Measurements from ENCODE around the gene EPHB6.

Gene EPHB6, protein sequence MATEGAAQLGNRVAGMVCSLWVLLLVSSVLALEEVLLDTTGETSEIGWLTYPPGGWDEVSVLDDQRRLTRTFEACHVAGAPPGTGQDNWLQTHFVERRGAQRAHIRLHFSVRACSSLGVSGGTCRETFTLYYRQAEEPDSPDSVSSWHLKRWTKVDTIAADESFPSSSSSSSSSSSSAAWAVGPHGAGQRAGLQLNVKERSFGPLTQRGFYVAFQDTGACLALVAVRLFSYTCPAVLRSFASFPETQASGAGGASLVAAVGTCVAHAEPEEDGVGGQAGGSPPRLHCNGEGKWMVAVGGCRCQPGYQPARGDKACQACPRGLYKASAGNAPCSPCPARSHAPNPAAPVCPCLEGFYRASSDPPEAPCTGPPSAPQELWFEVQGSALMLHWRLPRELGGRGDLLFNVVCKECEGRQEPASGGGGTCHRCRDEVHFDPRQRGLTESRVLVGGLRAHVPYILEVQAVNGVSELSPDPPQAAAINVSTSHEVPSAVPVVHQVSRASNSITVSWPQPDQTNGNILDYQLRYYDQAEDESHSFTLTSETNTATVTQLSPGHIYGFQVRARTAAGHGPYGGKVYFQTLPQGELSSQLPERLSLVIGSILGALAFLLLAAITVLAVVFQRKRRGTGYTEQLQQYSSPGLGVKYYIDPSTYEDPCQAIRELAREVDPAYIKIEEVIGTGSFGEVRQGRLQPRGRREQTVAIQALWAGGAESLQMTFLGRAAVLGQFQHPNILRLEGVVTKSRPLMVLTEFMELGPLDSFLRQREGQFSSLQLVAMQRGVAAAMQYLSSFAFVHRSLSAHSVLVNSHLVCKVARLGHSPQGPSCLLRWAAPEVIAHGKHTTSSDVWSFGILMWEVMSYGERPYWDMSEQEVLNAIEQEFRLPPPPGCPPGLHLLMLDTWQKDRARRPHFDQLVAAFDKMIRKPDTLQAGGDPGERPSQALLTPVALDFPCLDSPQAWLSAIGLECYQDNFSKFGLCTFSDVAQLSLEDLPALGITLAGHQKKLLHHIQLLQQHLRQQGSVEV

DNA sequence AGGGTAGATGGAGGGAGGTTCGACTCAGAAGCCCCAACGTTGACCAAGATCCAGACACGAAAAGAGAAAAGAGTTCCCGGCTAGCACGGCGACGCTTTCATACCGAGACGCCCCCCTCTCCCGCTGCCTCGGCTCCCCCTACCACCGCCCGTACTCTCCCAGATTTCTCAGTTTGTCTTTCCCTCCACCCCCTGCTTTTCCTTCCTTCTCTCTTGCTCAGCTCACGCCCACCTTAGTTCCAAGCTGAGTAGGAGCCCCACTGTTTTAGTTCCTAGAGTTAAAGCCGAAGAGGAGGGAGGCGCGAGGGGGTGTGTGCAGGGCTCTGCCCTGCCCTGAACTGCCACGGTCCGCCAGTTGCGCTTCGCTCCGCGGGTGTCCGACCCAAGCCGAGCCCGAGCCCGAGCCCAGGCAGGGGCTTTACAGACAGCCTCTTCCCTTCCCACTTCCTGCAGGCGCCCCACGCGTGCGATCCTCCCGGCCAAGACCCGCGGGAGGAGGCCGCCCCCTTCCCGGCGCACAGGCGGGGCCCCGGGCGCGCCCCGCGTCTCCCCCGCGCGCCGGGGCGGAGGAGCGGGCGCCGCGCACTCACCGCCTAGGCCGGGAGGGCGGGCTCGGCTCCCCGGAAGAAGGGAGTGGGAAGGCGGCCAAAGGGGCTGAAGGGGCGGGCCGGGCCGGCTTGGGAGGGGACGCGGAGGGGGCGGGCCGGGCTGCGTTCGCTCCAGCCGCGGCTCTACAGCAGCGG lies at the start of gene EPHB6:
Gene EPHB6 (plus strand): TSS at position 705 of the 742 bp plus-strand sequence. CDS start 8,152 bp downstream, outside the sequence.
- DNase-seq (ENCODE audit: low read depth in 2 of 2), result no peak

DNA sequence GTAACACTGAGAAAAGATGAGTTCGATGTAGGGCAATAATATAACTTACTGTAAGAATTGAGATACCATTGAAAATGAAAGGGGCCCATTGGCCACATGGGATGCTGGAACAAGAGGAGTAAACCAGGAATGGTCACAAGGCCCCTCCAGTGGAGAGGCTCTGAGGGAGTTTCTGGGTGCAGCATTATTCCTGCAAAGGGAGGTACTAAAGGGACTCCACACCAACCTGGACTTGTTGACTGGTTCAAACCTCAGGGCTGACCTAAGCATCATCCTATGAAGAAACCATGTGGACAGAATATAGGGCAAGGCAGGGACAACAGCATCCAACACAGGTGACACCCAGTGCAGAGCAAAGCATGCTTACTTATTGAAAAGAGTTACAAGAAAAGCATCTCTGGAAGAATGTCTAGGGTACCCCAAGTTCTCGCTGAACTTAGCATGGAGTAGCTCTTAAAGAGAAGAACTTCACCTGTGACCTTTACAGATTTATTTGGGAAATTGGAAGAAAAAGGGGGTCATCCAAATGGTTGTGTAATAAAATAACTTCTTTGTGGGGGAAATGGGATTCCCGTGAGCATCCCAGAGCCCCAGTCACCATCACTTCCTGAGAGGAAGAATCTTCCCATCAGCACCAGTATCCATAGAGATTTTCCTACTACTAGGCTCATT lies 49.4 kb upstream of the EPHB6 start:
- DNase-seq (ENCODE audit: low read depth in 2 of 2), result no peak

DNA sequence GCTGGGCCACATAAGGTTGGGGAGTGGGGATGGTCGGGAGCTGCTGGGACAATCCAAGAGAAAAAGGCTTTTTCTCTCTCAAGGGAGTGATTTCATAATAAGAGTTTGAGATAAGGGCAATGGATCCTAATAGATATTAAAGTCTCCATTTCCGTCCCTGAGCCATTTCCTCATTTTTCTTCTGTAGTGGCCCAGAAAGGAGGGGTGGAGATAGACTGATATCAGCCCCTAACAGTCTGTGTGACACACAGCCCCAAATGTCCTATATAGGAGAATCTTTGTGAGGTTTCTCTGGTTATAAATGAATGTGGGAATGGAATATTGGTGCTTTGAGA lies 48.9 kb upstream of the EPHB6 start:
- no peak for DNase-seq (ENCODE audit: low read depth in 2 of 2)

DNA sequence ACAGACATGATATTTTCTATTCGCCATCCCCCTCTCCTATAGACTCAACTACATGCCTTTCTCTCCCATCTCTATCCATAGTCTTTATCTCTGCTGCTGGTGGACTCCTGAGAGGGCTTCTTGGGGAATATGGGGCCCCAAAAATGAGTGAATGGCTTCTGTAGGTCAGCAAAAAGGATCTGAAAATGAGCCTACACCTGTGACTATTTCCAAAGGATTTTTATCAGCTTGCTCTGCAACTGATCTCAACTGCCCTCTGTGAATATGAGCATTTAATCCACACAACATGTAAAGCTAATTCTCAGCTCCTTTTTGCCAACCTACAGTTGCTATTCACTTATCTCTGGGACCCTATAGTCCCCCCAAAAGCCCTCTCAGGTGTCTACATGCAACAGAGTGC lies 47.9 kb upstream of the EPHB6 start:
- DNase-seq (ENCODE audit: low read depth in 2 of 2), result no peak

DNA sequence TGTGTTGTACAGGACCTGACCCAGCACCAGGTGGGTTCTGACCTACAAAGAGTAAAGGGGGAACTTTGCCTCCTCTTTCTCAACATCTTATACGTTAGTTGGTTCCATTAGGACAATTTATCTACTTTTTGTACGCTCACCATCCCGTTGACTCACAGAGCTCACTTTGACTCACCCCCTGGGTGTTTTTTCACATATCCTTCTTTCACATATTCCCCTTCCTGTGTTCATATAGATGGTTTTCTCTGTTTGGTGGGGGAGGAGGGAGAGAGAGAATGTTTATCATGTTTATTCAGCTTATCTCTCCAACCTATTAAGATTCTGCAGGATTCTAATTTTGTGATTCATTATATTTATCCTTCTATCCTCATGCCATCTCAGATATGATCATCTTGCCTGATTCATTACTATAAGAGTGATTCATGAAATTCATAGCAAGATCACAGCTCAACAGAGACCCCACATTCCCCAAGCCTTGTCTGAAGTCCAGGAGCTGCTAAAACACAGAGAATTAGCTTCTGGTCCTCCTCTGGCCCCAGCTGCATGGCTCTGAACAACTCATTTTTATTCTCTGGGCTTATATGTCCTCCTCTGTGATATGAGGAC lies 46.9 kb upstream of the EPHB6 start:
- DNase-seq (ENCODE audit: low read depth in 2 of 2), result no peak

DNA sequence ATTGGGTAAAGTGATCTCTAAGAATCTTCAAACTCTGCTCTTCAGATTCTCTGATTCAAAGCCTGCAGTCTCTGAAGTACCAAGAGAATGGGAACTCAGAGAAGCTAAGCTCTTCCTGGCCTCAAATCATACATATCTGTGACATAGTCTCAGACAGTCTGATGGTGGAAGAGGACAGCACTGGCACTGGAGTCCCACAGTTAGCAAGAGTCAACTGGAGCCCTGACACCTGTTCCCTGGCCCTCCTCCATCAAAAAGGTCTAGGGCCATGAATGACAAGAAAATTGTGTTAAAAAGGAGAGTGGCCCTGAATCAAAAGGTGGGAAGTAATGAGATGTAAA lies 46.4 kb upstream of the EPHB6 start:
- DNase-seq (ENCODE audit: low read depth in 2 of 2), result no peak

DNA sequence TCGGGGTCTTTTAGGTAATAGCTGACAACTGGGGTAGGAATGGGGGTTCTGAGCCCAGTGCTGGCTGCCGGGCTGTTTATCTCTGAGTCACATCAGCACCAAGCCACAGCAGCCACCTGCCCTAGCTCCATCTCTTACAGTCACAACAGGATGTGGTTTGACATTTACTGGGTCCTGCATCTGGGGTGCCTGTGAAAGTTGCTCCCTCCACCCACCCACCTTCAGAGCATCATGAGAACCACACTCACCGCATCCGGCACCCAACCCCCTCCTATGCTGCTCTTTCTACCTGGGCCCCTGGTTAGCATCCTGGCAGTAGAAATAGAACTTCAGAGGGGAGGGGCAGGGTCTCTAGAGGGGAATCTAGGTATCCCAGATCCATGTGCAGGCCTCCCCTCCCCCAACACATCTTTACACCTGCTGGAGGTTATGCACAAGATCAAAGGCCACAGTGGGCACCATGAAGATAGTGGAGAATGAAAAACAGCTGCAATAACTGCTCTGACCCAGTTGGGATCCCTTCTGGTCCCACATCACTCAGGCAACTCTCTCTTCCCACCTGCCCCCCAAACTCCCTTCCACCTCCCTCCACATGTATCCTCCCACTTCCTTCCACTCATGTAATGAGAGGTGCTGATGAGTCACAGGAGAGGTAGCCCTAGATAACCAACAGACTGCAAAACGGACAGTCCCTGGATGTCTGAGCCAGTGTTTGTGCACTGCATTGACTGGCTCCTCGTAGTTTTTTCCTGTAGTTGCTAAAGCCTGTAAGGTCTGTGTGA lies 45.9 kb upstream of the EPHB6 start:
- DNase-seq (ENCODE audit: low read depth in 2 of 2), result peak; percentile 84 to 91

DNA sequence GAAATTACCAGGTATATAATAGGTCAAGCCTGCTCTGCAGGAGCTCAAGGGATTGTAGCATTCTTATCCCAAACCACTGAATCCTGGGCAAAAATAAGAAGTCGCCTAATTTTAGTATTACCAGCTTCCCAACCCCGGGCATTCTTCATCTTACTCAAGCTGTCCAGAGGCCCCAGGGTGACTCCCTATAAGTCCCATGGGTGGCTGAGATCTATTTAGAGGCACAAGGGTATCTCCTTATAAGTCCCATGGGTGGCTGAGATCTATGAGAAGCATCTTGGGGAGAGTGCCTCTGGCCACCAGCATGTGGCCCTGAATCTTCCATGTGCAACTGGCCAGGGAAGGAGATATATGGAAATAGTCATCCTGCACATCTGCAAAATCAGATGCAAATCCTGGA lies 45.2 kb upstream of the EPHB6 start:
- DNase-seq (ENCODE audit: low read depth in 2 of 2), result no peak

DNA sequence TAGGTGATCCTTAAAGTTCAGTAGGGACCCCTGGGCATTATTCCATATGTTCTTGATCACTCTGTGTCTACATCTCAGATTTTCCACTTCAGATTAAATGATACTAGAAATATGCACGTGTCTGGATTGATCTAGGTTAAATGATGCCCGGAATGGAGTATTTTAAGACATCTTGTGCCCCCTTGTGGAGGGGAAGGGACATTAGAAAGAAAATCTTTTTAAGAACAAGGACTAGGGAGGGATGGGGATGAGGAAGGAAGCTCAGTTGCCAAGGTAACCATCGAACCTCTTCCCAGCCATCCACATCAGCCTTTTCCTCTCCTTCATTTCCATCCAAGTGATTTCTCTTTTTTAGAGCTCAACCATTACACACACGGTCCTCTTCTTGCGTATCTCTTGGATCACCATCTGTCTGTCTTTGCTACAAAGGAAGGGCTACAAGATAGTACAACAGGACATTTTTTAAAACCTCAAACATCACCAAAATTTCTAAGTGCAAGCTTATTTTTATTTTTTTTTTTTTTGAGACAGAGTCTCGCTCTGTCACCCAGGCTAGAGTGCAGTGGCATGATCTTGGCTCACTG lies 43.6 kb upstream of the EPHB6 start:
- DNase-seq (ENCODE audit: low read depth in 2 of 2), result no peak

DNA sequence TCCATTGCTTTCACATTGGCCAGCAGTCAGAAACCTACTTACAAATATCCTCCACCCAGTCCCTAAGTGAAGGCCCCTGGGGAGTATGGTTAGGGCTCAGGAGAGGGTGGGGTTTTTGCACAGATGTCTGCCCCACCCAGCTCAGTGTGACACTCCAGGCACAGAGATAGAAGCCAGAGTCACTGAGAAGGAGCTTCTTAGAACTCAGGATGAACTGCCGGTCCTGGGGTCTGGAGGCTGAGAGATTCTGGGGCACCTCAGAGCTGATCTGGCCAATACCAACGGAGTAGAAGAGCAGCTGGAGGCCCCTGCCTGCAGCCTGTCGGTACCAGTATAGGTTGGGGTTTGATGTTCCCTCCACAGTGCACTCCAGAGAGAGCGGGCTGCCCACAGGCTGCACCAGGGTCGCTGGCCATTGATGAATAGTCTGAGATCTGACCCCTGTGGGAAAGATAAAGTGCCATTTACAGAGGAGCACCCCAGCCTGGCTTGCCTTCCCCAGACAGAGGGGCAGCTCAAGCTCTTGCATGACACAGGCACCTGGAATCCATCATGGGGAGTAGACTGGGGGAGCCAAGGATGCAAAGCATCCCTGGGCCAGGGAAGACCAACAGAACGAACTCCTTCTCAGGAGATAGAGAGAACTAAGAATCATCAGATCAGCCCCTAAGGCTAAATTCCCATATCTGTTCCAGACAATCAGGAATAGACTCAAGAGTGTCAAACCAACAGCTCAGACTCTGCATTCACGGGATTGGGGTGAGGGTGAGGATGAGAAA lies 42.2 kb upstream of the EPHB6 start:
- no peak for DNase-seq (ENCODE audit: low read depth in 2 of 2)

DNA sequence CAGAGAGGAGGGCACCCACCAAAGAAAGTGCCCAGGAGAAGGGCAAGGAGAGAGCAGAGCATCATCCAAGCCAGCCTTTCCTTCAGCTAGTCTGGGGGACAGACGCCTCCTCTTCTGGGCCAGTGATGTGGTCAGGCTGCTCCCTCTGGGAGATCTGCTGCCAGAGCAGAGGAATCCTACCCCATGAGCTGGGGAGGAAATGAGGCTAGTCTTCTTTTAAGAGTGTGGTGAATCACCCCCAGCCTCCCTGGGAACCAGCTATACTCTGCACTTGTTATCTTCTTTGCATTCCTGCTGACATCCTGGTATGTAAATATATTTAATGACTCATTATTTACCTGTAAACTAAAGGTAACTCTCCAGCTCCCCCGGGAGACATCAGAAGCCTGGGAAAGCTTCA lies 41.6 kb upstream of the EPHB6 start:
- DNase-seq (ENCODE audit: low read depth in 2 of 2), result no peak

DNA sequence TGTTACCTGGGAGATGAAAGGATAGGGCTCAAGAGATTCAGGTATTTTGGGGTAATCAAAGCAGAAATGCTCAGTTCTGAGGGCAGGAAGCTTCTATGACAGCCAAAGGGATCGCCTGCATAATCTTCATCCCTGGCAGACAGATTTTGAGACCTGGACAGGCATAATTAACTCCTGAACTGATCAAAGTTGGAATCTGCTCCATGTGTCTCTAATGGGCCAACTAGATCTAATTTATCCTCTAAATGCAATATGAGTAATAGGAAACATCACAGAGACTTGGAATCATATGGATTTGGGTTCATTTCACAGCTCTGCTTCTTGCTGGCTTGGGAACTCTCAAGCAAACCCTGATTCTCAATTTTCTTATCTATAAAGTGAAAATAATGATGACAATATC lies 41.2 kb upstream of the EPHB6 start:
- no peak for DNase-seq (ENCODE audit: low read depth in 2 of 2)

DNA sequence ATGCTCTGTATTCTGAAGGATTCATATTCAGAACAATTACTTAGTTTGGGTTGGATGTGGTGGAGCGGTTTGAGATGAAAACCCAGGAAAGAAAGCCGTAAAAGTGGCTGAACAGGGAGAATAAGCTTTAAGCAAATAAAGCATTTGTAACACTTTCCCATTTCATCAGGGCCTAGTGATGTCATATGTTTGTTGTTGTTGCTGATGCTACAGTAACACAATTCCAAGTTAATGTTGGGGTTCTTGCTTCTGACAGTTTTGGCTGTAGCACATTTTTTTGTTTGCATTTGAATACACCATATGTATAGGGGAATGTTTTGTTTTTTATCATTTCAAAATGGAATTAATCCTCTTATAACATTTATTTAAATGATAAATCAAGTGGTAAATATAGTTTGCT lies 40.4 kb upstream of the EPHB6 start:
- no peak for DNase-seq (ENCODE audit: low read depth in 2 of 2)

DNA sequence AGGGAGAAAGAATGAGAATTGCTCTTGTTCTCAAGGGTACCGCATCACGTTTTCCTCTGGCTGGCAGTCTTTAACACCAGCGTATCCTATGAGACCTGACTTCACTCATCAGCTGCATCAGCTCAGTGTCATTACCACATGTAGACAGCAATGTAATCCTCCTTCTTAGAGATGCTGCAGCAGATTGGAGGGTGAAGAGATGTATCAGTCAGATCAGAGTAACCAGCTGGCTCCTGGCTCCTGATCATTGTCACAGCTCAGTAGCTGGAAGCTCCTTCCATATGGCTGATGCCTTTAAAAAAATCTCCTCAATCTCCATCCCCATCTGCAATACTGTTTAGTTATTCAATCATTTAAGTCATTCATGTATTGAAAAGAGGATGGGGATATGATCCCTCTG lies 39.7 kb upstream of the EPHB6 start:
- DNase-seq (ENCODE audit: low read depth in 2 of 2), result no peak

DNA sequence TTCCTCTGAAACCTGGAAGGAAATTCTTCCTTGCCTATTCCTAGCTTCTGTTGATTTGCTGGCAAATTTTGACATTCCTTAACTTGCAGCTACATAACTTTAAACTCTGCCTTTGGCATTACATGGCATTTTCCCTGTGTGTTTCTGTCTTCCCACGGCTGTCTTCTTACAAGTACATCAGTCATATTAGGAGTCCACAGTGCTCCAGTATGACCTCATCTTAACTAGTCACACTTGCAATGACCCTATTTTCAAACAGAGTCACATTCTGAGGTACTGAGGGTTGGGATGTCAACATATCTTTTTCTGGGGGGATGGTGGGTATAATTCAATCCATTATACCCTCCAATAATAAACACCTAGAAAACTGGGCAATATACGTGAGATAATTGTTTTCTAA lies 37.4 kb upstream of the EPHB6 start:
- DNase-seq (ENCODE audit: low read depth in 2 of 2), result no peak

DNA sequence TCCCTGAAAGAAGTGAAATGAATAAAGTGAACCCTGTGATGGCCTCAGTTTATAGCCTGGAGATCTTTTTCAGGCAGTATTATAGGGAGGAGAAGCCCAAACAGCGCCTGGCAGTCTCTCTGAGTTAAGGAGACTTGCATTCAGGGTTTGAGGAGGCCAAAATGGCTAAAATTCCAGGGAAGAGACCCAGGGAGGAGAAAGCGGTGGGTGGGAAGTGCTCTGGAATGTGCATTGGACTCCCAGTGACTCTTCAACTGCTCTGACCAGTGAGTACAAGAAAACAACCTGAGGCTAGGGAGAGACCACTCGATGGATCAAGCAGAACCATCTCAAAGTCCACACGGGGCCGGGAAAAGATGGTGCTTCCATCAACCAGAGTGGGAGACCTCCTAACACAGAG lies 35.3 kb upstream of the EPHB6 start:
- DNase-seq (ENCODE audit: low read depth in 2 of 2), result no peak

DNA sequence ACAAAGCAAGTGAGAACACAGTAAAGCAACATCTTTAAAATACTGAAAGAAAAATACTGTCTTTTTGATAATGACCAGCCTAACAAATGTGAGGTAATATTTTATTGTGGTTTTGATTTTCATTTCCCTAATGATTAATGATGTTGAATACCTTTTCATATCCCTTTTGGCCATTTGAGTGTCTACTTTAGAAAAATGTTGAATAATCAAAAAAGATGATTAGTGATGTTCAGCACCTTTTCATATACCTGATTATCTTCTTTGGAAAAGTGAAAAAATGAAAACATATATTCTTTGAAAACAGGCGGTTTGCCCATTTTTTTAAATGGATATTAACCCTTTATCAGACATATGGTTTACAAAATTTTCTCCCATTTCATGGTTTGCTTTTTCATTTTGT lies 32.2 kb upstream of the EPHB6 start:
- no peak for DNase-seq (ENCODE audit: low read depth in 2 of 2)

DNA sequence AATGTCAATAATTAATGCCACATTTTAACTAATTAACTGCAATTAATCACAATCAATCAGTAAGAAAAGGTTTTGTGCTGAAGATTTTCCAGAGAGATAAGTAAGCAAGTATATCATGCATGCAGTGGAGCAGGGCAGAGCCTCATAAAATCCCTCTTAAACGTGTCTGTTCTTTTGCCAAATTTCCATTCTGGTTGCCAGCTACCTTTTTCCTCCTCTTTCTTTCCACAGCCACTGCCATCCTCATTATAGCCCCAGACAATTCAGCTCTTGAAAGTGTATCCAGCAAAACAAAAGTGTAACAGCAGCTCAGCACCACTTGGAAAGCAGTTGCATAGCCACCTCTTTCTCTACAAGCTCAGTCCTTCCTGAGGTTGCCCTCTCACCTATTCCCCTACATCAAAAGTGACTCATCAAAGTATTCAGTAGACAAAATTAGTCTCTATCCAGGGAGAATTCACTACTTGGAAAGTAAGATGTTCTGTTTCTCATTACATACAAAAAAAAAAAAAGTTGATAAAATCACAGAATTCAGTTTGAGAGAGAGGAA lies 26.9 kb upstream of the EPHB6 start:
- no peak for DNase-seq (ENCODE audit: low read depth in 2 of 2)

DNA sequence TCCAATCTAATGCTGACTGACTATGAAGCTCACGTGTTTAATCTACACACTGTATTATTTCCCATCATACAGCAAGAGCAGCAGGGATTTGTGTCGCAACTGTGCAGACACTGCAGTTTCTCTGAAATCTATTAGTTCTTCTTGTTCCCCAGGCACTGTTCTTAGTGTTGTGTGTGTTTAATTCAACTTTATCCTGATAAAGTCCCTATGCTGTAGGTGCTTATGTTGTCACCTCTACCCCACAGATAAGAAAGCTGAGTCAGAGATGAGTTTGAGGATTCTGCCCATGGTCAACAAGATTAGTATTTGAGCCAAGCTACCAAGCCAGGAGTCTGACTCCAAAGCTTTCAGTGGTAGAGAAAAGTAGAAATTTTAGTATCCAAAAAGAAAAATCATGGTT lies 22.5 kb upstream of the EPHB6 start:
- DNase-seq (ENCODE audit: low read depth in 2 of 2), result no peak
